ENCODE results near the gene HAUS8. TPM values are rescaled to one million over a fixed set of nuclear protein-coding genes. Genes with fewer than 3 reads are reported as not detected.
A peak's percentile ranks its signal among the peaks of the same experiment; 100 is the strongest.

HAUS8 gene
- total RNA-seq, 2 experiments from 2014 or later: 37.0 to 40.6 TPM

GRCh38 chr19:17078036-17078919, 3.0 kb upstream of the HAUS8 start:
- DNase-seq: no peak
- Mint-ChIP-seq H3K36me3 (ENCODE audit: low read depth) (peaks cover 54% of the 10 kb centered on the region), H3K9me3 (no peaks in the 10 kb centered on the region), H3K27ac (peak overlapping the region; percentile 86), H3K4me3 (peak overlapping the region; percentile 69), H3K4me1 (peaks cover 65% of the 10 kb centered on the region), H3K27me3 (no peaks in the 10 kb centered on the region)
- CTCF ChIA-PET: no interaction called here
- POLR2A ChIA-PET: interaction anchor here (1.1 to 2.4 kb wide), 4 partner anchors 9 to 216 kb away, joined by 3 to 14 read pairs (median 4); no protein-coding TSS in a partner anchor

DNA sequence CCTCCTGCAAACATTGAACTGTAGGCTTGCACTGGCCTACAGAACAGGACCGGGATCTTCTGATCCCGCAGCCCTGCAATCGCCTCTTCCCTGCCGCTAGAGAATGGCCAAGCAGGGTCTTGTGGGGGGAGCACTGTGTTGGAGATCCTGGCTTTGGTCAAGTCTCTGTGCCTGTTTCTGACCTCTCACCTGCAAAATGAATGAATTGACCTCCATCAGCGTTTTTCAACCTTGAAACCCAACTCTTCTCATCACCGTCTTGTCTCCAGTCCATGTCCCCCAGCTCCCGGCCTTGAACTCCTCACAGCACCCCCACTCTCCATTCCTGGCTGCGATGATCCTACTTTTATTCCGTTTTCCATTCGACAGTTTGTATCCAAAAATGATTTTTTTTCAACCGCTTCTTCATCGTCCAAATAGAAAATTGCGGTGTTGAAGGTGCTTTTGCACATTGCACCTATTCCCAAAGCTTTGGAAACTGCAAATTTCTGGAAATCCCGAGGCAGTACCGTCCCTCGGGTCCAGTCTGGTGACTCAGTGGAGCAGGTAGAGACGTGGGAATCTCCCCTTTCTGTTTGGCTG, 2.3 kb upstream of the HAUS8 start:
- POLR2A ChIA-PET: interaction anchor here (1.1 to 4.0 kb wide), 7 partner anchors 10 to 205 kb away, joined by 4 to 50 read pairs (median 8); partner anchors contain the start of genes OCEL1 and USE1

GRCh38 chr19:17076543-17076991, 1.3 kb upstream of the HAUS8 start:
- Mint-ChIP-seq H3K27me3 (no peaks in the 10 kb centered on the region), H3K27ac (peak overlapping the region; percentile 91), H3K9me3 (no peaks in the 10 kb centered on the region), H3K4me1 (peaks cover 58% of the 10 kb centered on the region), H3K36me3 (ENCODE audit: low read depth) (peaks cover 54% of the 10 kb centered on the region), H3K4me3 (peak overlapping the region; percentile 99)
- ChIA-PET POLR2A (interaction anchor here (0.6 to 4.0 kb wide), 18 partner anchors 9 to 1012 kb away, joined by 3 to 50 read pairs (median 4); partner anchors contain the start of genes BABAM1, DDA1, HSH2D and OCEL1), CTCF (interaction anchor here (0.6 to 1.4 kb wide), 4 partner anchors 48 to 107 kb away, joined by 3 to 6 read pairs (median 4); no protein-coding TSS in a partner anchor)
- DNase-seq: peak; percentile 51

More for the DNA sequence above, 2.3 kb upstream of the HAUS8 start:
- no peak for DNase-seq
- peak overlapping the region; percentile 99 for H3K4me3 Mint-ChIP-seq
- no peaks in the 10 kb centered on the region for H3K27me3 Mint-ChIP-seq
- peaks cover 66% of the 10 kb centered on the region for H3K4me1 Mint-ChIP-seq
- CTCF ChIA-PET: interaction anchor here (1.0 to 1.3 kb wide), 2 partner anchors 47 to 106 kb away, joined by 3 to 6 read pairs; no protein-coding TSS in a partner anchor
- H3K36me3 Mint-ChIP-seq (ENCODE audit: low read depth): peaks cover 58% of the 10 kb centered on the region
- H3K9me3 Mint-ChIP-seq: no peaks in the 10 kb centered on the region
- H3K27ac Mint-ChIP-seq: no peak overlapping the region

- peak overlapping the region; percentile 91 for H3K27ac Mint-ChIP-seq
- peaks cover 61% of the 10 kb centered on the region for H3K4me1 Mint-ChIP-seq
- no peaks in the 10 kb centered on the region for H3K27me3 Mint-ChIP-seq
- POLR2A ChIA-PET: interaction anchor here (0.6 to 4.0 kb wide), 18 partner anchors 9 to 1013 kb away, joined by 3 to 50 read pairs (median 4); partner anchors contain the start of genes BABAM1, DDA1, HSH2D and OCEL1
- no peaks in the 10 kb centered on the region for H3K9me3 Mint-ChIP-seq
- CTCF ChIA-PET: interaction anchor here (0.6 to 1.4 kb wide), 4 partner anchors 10 to 1205 kb away, joined by 3 to 4 read pairs (median 3); no protein-coding TSS in a partner anchor
- peak overlapping the region; percentile 99 for H3K4me3 Mint-ChIP-seq
- H3K36me3 Mint-ChIP-seq (ENCODE audit: low read depth): peaks cover 58% of the 10 kb centered on the region
- peak; percentile 64 for DNase-seq
These were observed 751 bp upstream of the HAUS8 start for GRCh38 chr19:17075864-17076542.

DNA sequence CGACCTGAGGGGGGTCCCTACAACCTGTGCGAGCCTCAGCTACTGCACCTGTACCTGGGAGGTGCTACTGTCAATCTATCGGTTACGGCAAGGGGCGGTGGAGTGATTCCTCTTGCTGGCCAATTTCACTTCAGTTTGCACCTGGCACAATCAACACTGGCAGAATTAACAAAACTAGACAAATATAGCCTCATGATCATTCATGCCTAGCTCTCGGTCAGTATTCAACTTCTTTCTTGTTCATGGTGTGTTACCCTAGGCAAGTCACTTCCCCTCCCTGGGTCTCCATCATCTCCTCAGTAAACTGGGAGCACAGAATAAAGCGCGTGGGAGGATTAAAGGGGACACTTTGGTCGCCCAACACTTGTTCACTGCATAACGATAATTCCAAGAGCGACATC, 618 bp downstream of the HAUS8 start:
- Mint-ChIP-seq H3K27ac (peak overlapping the region; percentile 94), H3K36me3 (ENCODE audit: low read depth) (peaks cover 64% of the 10 kb centered on the region), H3K4me1 (peaks cover 56% of the 10 kb centered on the region), H3K27me3 (no peaks in the 10 kb centered on the region), H3K4me3 (peak overlapping the region; percentile 99), H3K9me3 (no peaks in the 10 kb centered on the region)
- DNase-seq: peak; percentile 20
- CTCF ChIA-PET: interaction anchor here (1.2 kb wide), 2 partner anchors 161 to 186 kb away, joined by 3 read pairs; no protein-coding TSS in a partner anchor
- POLR2A ChIA-PET: interaction anchor here (0.7 to 4.0 kb wide), 13 partner anchors 9 to 192 kb away, joined by 3 to 50 read pairs (median 4); partner anchors contain the start of genes BABAM1, OCEL1 and USE1

DNA sequence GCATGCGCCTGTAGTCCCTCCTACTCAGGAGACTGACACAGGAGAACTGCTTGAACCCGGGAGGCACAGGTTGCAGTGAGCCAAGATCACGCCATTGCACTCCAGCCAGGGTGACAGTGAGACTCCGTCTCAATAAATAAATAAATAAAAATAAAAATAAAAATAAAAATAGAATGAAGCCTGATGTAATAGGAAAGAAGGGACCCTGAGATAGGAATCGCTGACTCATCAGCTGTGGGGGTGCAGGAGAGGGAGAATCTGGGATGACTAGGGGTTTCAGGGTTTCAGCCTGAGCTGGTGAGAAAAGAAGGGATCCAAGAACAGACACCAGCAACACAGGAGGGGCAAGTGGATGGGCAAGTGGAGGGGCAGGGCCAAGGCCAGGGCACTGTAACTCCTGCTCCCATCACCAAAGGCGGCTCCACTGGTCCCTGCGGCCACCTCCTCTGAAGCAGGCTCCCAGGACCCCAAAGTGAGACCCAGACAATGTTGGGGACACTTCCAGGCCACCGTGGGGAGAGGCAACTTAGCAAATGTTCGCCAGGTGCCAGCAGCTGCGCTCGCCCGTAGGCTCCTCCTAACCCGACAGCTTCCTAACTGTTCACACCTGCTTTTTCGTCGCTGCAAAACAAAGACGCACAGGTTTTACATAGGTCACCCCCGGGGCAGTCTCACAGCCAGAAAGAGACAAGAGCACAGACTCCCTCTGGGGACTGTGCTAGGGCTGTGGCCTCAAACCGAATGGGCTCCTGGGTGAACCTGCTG, 1.2 kb downstream of the HAUS8 start:
- POLR2A ChIA-PET: interaction anchor here (0.7 to 4.0 kb wide), 13 partner anchors 8 to 193 kb away, joined by 3 to 50 read pairs (median 4); partner anchors contain the start of genes BABAM1, OCEL1 and USE1

DNA sequence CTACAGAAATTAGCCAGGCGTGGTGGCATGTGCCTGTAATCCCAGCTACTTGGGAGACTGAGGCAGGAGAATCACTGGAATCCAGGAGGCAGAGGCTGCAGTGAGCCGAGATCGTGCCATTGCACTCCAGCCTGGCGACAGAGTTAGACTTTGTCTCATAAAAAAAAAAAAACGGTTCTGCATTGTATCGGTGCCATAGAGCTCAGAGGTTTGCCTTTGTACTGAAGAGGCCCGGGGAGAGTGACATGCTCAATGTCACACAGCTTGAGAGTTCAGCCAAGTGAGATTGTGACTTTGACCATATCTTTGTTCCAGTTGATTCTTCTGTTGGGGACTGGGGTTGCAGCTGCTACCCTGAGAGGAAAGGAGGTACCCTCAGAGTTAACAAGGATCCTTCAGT, 4.3 kb downstream of the HAUS8 start:
- no peak for DNase-seq
- Mint-ChIP-seq H3K27me3 (no peaks in the 10 kb centered on the region), H3K9me3 (no peaks in the 10 kb centered on the region), H3K4me1 (peaks cover 38% of the 10 kb centered on the region), H3K36me3 (ENCODE audit: low read depth) (peaks cover 67% of the 10 kb centered on the region), H3K4me3 (no peak overlapping the region), H3K27ac (no peak overlapping the region)
- CTCF ChIA-PET: no interaction called here
- POLR2A ChIA-PET: no interaction called here

More for the DNA sequence above, 1.2 kb downstream of the HAUS8 start:
- Mint-ChIP-seq H3K4me1 (peaks cover 50% of the 10 kb centered on the region), H3K9me3 (no peaks in the 10 kb centered on the region), H3K4me3 (peak overlapping the region; percentile 99), H3K27ac (peak overlapping the region; percentile 94), H3K27me3 (no peaks in the 10 kb centered on the region), H3K36me3 (ENCODE audit: low read depth) (peaks cover 65% of the 10 kb centered on the region)
- DNase-seq: peak; percentile 19
- CTCF ChIA-PET: interaction anchor here (0.7 to 1.2 kb wide), 4 partner anchors 111 to 187 kb away, joined by 3 to 4 read pairs (median 3); no protein-coding TSS in a partner anchor

DNA sequence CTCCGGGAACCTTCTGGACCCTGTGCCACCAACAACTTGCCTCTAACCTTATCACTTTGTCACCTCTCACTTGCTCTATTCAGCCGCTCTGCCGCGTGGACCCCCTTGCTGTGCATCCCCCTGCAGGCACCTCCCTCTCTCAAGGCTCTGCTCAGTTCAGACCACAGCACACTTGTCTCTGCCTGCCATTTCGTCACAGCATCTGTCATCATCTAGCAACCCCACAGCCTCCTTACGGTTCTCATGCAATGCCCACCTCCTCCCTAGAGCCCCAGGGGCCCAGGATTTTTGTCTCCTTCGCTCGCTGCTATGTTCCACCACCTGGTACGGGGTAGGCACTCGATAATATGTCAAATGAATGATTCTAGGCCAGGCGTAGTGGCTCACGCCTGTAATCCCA, 4.8 kb downstream of the HAUS8 start:
- no peak for DNase-seq
- CTCF ChIA-PET: interaction anchor here (0.8 kb wide), 1 partner anchor 235 kb away, joined by 3 read pairs; no protein-coding TSS in a partner anchor
- Mint-ChIP-seq H3K36me3 (ENCODE audit: low read depth) (peaks cover 66% of the 10 kb centered on the region), H3K4me3 (no peak overlapping the region), H3K27me3 (no peaks in the 10 kb centered on the region), H3K4me1 (peaks cover 42% of the 10 kb centered on the region), H3K27ac (no peak overlapping the region), H3K9me3 (no peaks in the 10 kb centered on the region)
- POLR2A ChIA-PET: interaction anchor here (1.0 kb wide), 1 partner anchor 164 kb away, joined by 3 read pairs; no protein-coding TSS in a partner anchor

- Mint-ChIP-seq H3K36me3 (ENCODE audit: low read depth) (peaks cover 71% of the 10 kb centered on the region), H3K27ac (no peak overlapping the region), H3K4me3 (no peak overlapping the region), H3K4me1 (peaks cover 51% of the 10 kb centered on the region), H3K27me3 (no peaks in the 10 kb centered on the region), H3K9me3 (no peaks in the 10 kb centered on the region)
- DNase-seq: no peak
- ChIA-PET CTCF (interaction anchor here (1.0 to 1.1 kb wide), 3 partner anchors 17 to 214 kb away, joined by 3 to 4 read pairs (median 3); no protein-coding TSS in a partner anchor), POLR2A (interaction anchor here (1.0 kb wide), 2 partner anchors 115 to 165 kb away, joined by 3 read pairs; no protein-coding TSS in a partner anchor)
These were observed 6.1 kb downstream of the HAUS8 start for GRCh38 chr19:17069193-17069592.

- H3K9me3 Mint-ChIP-seq: no peaks in the 10 kb centered on the region
These were observed 11.8 kb downstream of the HAUS8 start for GRCh38 chr19:17063428-17063827.

DNA sequence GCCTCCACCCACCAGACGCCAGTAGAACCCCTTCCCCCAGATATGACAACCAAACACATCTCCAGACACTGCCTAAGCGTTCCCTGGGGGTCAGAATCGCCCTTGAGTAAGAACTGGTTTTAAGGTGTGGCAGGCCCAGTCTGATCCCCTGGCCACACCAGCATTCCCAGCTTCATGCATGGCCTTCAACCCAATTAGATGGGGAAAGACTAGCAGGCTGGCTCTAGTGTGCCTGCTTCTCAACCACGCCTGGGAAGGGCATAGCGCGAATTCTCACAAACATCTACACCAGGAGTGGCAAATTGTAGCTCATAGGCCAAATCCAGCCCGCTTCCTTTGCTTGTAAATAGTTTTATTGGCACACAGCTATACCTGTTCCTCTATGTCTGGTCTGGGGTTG, 13.6 kb downstream of the HAUS8 start:
- Mint-ChIP-seq H3K36me3 (ENCODE audit: low read depth) (peaks cover 59% of the 10 kb centered on the region), H3K9me3 (no peaks in the 10 kb centered on the region), H3K4me1 (peaks cover 23% of the 10 kb centered on the region), H3K27ac (no peak overlapping the region), H3K27me3 (no peaks in the 10 kb centered on the region), H3K4me3 (no peak overlapping the region)
- CTCF ChIA-PET: no interaction called here
- DNase-seq: no peak
- POLR2A ChIA-PET: no interaction called here

More at GRCh38 chr19:17063428-17063827, 11.8 kb downstream of the HAUS8 start:
- Mint-ChIP-seq H3K27ac (no peak overlapping the region), H3K4me3 (no peak overlapping the region), H3K27me3 (no peaks in the 10 kb centered on the region), H3K36me3 (ENCODE audit: low read depth) (peaks cover 61% of the 10 kb centered on the region), H3K4me1 (peaks cover 30% of the 10 kb centered on the region)
- DNase-seq: no peak
- POLR2A ChIA-PET: no interaction called here
- CTCF ChIA-PET: no interaction called here

Data from activated CD4-positive, alpha-beta memory T cell treated with anti-CD3 and anti-CD28 coated beads, Interleukin-2, amount 10 ng/mL, durations not matched to agents 7 days and 5 days (primary cell).